GM13977 (cell line): Measurements from ENCODE around the gene TXNDC17.

ENCODE experiments used
- DNase-seq: peaks from one replicate; pipeline ENCODE4 v3.0.0; 2012; ENCODE audit warnings: low spot score
- CTCF ChIP-seq: IDR thresholded peaks from 2 replicates; pipeline ENCODE4 v1.5.1; 2012; ENCODE audit warnings: mild to moderate bottlenecking, control low read depth; ENCODE audit not compliant: insufficient read depth; ENCODE audit errors: extremely low read depth, missing control alignments
- in situ Hi-C: fragments of 300-500 bp; cut with MboI; formaldehyde crosslinking; loops from one replicate; pipeline ENCODE4 v1.12.0; 2022; ENCODE audit warnings: low sequenced_read_pairs, low pct_unique_long_range_greater_than_20kb, mixed read lengths, inconsistent platforms; ENCODE audit not compliant: unreplicated experiment

The TXNDC17 gene

GRCh38 chr17:6639586-6640535 lies 999 bp upstream of the TXNDC17 start:
- DNase-seq: peak; percentile 33
- TF ChIP-seq CTCF: no peak
- in situ Hi-C loops: no loop called here

- TF ChIP-seq CTCF: no peak
- DNase-seq: no peak
- in situ Hi-C loops: no loop called here
These were observed 495 bp downstream of the TXNDC17 start for GRCh38 chr17:6641247-6641863.

GRCh38 chr17:6642592-6642991 lies 1.7 kb downstream of the TXNDC17 start:
- TF ChIP-seq CTCF: no peak
- in situ Hi-C loops: no loop called here
- no peak for DNase-seq

- TF ChIP-seq CTCF: no peak
- in situ Hi-C loops: no loop called here
- no peak for DNase-seq
These were observed 2.7 kb downstream of the TXNDC17 start for GRCh38 chr17:6643451-6644125.

GRCh38 chr17:6648181-6648580 lies 7.3 kb downstream of the TXNDC17 start:
- TF ChIP-seq CTCF: peak; percentile 35
- in situ Hi-C loops: no loop called here
- no peak for DNase-seq

GRCh38 chr17:6651354-6651918 lies 10.6 kb downstream of the TXNDC17 start, which contains the start of the genes C17orf100 and MED31:
Gene C17orf100, plus strand, starts transcription at chr17:6651762. Its CDS starts 152 bp downstream, at chr17:6651914.
Gene MED31, minus strand, starts transcription at chr17:6651605. Its CDS starts 77 bp downstream, at chr17:6651528.
- TF ChIP-seq CTCF: no peak
- peak; percentile 96 for DNase-seq
- in situ Hi-C loops: loop anchor here (25.0 kb wide), 1 partner anchor 186 kb away; the partner anchor contains the start of gene TEKT1
